SIG-M5 (cell line): ENCODE data around the gene GNB1.
A peak's percentile ranks its signal among the peaks of the same experiment; 100 is the strongest.

Experiments
- DNase-seq: peaks from one replicate; lab custom pipeline; 2025; lab: John Stamatoyannopoulos, UW

Gene GNB1

DNA sequence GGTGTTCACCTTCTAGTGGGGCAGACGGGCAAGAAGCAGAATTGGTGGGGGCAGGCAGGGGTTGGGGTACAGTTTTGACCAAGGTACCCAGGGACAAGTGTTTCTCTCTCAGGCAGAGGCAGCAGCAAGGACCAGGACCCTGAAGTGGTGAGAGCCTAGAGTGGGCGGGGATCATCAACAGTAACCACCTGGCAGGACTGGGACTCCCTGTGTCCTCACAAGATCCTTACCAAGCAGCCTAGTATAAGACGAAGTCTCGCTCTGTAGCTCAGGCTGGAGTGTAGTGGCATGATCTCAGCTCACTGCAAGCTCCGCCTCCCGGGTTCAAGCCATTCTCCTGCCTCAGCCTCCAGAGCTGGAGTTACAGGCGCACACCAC, 109.4 kb downstream of the GNB1 start:
- no peak for DNase-seq

DNA sequence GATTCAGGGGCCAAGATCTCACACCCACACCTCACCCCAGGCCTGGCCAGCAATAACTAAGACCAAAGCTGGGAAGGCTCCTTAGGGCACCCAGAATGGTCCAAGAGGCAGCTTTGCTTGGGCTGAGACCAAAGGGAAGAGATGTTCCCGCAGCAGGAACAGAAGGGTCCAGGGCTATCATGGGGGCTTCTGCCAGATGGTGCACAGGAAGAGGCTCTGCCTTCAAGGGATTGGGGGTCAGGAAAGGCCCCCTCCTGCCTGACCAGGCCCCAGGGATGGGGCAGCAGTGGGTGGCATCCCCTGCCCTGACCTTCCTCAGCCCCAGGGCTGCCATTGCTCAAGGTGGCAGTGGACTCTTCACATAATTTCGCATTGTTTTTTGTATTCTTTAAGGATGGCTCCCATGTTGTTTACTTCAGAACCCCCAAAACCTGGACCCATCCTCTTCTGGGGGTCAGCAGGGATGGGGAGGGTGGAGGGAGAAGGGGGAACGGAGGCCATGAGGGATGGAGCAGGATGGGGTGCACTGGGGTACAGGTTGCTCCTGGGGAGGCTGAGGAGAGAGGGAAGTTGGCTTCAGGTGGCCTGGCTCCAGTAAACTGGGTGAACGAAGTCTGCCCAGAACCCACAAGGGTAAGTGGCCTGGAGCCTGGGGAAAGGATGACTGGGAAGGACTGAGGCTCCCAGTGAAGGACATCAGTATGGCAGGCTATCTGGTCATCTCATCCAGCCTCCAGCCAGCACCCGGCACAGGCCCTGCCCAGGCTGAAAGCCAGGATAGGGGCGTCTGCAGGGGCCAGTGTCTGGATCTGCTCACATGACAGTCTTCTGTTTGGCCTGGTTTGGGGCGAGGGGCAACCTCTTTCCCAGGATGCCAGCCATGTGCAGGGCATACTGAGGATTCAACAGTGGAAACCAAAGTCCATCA, 110.0 kb downstream of the GNB1 start:
- no peak for DNase-seq

DNA sequence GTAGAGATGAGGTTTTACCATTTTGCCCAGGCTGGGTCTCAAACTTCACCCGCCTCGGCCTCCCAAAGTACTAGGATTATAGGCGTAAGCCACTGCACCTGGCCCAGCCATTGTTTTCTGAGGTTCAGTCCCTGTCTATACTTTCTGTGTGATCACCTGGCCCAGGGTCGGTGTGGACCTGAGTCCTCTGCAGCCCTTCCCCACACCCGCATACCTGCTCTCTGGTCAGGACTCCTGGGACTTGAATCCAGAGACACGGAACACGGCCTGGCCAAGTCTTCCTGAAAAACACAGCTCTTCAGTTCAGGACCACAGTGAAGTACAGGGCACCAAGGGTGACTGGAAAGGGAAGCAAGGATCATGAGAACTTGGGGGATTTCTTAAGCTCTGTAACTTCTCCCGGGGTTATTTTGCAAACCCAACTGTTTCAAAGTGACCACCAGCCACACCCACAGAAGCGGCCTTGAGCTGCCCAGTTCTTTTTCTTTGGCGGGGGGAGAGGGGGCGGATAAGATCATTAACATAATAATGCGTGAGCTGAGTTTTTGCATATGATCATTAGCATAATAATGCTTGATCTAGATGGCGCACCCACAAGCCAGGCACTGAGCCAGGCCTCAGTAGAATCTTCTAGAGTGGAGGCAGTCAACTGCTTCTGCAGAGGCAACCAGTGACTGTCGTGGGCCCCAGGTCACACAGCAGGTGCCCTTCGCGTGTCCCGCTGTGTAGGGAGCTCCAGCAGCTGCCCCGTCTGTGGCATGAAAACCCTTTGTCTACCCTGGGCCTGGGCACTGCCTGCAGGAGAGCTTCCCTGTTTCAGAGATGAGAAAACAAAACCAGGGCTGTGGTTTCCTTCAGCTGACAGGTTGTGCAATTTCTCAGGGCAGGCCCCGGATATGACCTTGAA, 110.9 kb downstream of the GNB1 start:
- DNase-seq = peak; percentile 34

DNA sequence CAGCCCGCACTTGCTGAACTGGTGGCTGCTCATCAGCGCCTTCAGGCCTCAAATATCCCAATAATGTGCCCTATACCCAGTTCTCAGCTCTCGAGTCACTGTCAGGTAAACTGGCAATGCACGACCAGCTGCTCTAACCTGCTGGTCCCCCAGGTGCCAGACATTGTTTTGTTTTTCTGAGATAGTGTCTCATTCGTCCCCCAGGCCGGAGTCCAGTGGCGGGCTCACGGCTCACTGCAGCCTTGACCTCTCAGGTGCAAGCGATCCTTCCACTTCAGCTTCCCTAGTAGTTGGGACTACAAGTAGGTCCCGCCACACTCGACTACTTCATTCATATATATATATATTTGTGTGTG, 111.6 kb downstream of the GNB1 start:
- DNase-seq = no peak

DNA sequence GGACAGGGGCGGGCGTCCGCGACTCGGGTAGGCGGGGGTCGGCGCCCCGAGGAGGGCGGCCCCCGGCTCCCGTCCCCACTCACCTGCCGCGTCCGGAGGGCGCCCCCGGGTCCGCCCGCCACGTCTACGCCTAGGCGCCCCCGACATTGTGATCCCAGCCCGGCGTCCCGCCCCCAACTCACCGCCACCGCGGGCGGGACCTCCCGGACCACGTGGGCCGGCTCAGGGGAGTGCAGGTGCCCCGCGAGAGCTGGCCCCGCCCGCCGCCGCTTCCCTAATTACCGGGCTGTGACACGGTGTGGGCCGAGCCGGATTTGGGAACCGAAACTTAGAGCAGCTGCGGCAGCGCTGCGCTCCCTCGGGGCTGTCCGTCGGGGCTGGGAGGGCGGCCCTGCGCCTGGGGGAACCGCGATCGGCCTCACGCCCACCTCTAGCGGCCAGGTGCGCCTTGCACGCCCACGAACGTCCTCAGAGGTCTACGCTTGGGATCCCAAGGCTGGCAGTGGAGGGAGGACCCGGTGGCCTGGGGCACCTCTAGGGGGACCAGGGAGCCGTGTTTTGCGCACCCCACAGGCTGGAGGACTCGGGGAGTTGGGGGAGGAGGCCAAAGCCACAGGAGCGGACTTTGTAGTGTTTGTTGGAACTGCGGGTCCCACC, 112.1 kb downstream of the GNB1 start:
- DNase-seq = peak; percentile 36

DNA sequence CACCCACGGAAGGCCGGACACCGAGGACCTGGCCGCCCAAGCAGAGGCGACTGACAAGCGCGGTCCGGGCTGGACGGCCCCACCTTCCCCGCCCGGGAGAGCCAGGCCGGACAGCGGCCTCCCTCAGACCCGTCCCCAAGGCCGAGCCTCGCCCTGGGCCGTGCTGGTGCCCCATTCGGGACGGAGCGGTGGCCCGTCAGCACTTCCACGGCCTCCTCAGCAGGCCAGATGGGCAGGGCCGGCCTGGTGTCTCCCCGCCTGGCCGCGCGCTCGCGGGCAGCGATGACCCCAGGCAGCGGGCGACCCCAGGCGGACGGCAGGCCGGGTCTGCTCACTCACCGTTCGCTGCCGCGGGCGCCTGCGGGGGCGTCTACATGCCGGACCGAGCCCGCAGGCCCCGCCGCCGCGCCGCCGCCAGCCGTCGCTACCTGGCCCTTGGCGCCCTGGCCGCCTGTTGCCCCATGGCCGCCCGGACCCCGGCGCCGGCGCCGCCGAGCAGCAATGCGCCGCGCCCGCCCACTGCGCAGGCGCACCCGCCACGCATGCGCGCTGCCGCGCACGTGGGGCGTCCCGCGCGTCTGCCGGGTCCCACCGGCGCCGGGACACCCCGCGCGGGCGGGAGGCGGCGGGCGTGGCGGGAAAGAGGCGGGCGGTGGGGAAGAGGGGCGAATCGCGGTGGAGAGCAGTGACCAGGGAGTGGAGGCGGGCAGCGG, 112.8 kb downstream of the GNB1 start, which contains the start of gene NADK:
NADK (minus strand) TSS at position 521 of the 713 bp plus-strand sequence. CDS start 13,064 bp downstream, outside the sequence.
- no peak for DNase-seq

DNA sequence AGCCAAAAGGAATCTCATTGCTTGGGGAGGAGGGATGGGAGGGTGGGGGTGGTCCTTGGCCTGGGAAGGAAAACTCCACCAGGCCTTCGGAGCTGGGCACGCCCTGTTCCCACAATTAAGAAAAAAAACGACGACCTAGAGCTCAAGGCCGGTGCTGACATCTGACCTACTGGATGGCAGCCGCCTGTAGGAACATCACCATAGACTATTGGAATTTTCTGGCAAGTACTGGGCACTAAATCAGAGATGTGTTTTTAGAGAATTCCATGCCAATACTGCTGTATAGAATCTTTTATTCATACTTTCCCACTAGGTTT, 113.3 kb downstream of the GNB1 start:
- no peak for DNase-seq

DNA sequence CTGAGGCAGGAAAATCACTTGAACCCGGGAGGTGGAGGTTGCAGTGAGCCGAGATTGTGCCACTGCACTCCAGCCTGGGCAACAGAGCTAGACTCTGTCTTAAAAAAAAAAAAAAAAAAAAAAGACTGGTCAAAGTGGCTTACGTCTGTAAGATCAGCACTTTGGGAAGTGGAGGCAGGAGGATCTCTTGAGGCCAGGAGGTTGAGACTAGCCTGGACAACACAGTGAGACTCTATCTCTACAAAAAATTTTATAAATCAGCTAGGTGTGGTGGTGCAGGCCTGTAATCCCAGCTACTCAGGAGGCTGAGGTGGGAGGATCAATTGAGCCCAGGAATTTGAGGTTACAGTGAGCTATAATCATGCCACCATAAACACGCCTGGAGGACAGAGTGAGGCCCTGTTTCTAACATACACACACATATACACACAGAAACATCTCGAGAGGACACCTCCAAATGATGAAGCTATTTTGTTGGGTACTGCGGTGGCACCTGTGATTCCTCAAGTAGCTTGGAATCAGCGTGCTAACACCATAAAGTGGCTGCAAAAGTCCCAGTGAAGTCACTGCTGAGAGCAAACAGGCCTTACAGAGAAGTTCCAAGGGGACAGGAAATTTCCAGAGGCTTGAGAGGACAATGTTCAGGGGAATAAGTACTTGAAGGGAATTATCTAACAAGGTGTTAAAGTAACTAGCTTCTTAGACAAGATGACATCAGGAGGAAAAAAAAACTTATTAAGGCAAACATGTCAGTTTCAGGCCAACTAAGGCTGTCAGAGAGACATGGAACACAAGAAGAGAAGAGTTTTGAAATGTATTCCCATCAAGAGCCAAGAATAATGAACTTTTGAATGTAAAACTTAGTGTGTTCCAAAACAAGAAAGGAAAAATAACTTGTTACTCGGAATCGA, 114.0 kb downstream of the GNB1 start:
- no peak for DNase-seq

DNA sequence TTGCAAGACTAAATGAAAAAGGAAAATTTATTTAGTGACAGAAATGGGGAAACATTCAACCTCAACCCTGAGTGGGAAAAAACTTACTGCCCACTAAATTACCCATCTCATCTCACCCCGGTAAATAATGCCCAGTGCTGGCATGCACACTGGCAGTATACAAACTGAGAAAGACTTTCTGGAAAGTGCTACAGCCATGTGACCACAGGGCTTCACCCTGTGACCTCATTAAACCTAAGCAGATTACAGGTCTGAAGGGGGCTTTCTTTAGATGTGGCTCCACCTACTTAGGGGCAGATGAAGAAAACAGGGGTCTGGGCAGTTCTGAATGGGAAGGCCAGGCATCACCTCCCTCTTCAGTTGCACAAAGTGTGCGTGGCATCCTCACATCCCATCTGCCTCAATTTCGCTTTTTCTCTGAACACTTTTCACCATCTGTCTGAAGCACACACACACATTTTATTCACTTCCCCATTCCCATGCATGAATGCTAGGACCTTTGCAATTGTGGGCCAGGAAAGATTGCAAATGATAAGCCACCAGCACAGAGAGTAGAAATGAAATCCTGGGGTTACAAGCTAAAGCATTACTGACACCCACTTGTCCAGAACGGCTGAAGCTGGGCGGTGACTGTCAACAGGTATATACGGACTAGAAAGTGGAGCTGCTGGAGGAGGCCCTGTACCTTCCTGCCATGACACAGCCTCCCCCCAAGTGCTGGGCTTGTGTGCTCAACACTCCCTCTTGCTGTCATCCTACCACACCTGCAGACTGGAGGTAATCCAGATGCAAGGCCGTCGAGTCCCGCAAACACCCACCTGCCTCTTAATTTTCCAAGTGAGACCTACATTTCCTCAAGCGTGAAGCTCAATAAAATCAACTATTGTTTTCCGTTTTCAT, 115.3 kb downstream of the GNB1 start:
- peak; percentile 21 for DNase-seq

DNA sequence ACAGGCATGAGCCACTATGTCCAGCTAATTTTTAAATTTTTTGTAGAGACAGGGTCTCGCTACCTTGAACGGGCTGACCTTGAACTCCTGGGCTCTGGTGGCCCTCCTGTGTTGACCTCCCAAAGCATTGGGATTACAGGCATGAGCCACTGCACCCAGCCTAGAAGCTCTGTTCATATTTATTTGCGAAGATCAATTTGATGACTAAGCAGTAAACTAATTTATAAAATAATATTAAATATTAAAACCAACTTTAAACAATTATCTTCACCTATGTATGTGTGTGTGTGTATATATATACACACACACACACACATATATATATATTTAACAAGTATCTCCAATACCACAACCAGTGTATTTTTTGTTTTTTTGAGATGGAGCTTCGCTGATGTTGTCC, 117.0 kb downstream of the GNB1 start:
- no peak for DNase-seq

DNA sequence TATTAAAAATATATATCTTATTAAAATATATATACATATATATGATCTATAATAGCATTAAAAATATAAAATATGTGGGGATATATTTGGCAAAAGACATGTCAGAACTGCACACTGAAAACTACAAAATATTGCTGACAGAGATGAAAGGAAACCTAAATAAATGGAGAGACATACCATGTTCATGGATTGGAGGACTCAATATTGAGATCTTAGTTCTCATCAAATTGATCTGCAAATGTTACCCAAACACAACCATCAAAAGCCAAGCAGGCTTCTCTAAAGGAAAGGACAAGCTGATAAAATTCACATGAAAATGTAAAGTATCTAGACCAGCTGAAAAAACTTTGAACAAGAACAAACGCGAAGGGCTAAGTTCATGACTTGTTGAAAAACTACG, 119.8 kb downstream of the GNB1 start:
- DNase-seq = no peak

DNA sequence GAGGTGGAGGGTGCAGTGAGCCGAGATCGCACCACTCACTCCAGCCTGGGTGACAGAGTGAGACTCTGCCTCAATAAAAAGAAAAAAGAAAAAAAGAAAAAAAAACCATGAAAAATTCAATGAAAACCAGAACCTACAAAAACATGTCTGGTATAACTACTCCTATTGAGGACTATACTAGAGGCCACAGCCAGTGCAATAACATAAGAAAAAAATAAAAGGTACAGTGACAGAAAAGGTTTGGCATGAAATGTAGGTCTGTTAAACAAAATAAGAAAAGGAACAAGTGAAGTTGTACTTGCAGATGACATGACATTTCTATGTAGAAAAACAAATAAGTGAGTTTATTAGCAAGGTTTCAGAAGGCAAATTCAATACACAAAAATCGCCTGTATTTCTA, 120.8 kb downstream of the GNB1 start:
- DNase-seq = no peak

DNA sequence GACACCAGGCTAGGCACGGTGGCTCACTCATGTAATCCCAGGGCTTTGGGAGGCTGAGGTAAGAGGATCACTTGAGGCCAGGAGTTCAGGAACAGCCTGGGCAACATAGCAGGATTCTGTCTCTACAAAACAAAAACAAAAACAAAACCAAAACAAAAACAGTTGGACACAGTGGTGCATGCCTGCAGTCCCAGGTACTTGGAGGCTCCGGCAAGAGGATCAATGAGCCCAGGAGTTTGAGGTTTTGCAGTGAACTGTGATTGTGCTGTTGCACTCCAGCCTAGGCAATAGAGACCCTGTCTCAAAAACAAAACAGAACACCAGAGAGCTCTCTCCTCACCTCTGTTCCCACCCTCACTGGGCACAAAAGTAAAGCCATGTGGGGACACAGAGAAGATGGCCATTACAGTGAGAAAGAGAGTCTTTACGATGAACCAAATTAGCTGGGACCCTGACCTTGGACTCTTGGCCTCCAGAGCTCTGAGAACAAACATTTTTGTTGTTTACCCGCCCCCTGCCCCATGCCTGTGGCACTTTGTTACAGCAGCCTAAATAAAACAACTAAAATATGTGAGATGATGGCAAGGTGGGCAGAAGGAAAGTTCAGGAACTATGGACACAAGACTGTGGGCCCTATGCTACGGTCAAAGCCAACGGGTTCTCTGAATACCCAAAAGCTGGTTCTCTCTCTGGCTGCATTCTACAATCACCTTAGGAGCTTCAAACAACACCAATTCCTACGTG, 122.5 kb downstream of the GNB1 start:
- no peak for DNase-seq

DNA sequence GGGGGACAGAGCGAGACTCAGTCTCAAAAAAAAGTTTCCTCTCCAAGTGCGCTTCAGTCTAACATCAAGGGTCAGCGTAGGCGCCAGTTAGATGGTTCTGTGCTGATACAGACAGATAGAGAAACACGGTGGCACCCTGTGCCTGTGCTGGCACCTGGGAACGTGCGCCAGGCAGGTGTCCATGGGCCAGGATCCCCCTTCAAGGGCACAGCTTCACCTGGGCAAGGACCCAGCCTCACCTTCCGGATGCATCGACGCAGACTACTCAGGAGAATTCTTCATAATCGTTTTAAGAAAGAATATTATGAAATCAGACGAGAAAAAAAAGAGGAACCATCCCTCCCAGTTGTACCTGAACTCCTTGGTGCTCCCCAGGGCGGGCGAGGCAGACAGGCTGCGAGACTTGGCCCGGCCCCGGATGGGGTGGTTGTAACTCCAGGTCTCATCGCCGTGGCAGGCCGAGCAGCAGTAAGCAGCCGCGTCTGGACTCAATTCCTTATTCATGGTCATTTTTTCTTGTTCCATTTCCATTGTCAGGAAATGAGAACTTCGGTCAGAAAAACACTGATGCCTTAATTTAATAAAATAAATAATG, 125.9 kb downstream of the GNB1 start:
- DNase-seq = peak; percentile 23

DNA sequence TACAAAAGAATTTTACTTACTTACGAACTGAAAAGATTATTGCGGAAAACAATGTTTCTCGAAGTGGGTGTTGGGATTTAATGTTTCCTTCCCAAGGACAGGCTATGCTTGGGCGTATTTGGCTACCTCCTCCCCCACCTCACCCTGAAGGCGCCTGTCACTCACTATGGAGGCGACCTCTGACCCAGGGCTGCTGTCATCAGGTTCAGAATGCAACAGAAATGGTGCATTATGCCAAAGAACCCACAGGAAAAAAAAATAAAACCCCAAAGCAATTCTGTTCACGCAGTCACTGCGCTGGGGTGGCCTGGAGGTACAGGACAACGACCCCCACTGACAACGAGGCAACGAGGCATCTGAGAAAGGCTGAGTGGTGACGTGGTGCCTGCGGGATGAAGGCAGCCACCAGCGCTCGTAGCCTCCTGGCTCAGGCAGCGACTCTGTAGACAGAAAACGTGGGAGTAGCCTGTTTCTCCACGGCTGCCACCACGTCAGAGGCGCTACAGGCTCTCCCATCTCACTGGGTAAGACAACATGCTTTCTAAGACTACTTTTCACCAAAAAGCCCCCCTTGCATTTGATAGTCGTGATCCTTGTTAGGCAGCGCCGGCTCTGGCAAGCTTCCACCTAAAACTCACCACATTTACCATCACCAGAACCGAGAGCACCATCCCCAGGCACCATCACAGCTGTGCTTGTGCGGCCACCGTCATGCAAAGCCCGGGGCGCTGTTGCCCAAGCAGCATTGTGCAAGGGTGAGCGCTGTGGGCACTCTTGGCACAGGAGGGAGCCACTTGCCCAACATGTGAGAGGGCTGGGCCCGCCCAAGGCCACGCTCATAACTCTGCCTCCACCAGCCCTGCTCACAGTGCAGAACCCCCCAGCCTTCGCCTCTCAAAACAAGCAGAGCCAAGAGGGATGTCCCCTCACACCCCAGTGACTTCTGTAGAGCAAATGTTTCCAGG, 126.9 kb downstream of the GNB1 start:
- DNase-seq = peak; percentile 49

DNA sequence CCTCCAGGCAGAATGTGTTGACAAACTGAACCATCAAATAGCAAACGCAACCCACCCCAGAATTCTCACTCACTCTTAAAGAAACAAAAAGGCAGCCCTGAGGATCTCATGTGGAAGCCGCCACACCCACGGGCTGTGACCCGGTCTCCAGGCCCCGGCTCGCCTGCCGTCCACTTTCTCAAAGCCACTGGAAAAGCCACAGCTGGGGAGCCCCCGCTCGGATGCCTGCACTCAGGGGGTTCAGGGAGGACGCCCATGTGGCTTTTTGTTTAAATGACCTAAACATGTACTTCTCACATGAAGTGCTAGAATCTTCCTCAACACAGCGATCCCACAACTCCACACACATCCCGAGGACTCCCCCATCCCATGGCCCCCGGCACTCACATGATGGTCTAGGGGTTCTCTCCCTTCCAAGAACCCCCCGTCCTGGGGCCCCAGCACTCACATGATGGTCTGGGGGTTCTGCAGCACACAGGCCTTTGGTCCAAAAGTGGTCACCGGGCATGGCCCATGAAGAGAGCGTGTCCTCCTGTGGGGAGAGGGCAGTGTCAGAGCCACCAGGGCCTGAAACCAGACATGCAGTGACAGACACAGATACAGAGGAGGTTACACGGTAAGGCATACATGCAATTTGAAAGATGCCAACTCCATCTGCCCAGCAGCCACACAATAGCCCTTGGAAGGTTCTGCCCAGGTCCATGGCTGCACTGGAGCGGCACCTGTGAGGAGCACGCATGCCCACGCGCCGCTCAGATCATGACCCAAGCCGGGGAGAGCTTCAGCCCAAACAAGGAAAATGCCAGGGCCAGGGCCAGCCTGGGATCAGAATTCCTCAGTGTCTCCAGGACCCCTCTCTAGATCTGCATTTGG, 129.1 kb downstream of the GNB1 start:
- DNase-seq = no peak
